Measurements from ENCODE around the gene ABCA13. TPM values are rescaled to one million over a fixed set of nuclear protein-coding genes. Genes with fewer than 3 reads are reported as not detected.
A peak's percentile ranks its signal among the peaks of the same experiment; 100 is the strongest.
"Not testable (repeated sequence)": the region's sequence is repeated elsewhere in the genome, so short reads cannot be mapped to it uniquely, and the experiment has no call there.

The ABCA13 gene
- total RNA-seq, 1 donor from 2014 or later: not detected

- DNase-seq (ENCODE audit: low read depth, low spot score): no peak
Measured at GRCh38 chr7:48176356-48176893, 5.2 kb downstream of the ABCA13 start.

DNA sequence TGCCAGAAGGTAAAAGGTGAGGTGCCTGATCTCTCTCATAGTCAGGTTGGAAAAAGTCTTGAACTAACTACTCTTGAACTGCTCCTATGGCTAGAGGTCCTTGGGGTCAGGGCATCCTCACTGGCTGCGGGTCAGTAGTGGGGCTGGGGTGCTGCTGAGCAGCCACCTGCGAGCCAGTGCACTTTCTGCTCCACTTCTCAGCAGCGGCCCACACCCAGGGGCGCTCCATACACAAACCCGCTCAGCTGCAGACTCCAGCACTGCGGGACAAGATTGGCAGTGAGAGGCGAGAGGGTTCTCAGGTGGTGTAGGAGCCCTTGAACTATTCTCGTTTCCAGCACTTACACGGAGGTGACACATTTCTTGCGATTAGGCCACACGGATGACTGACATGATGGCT lies 6.0 kb downstream of the ABCA13 start:
- DNase-seq (ENCODE audit: low read depth, low spot score): no peak

GRCh38 chr7:48179496-48180030 lies 8.3 kb downstream of the ABCA13 start:
- no peak for DNase-seq (ENCODE audit: low read depth, low spot score)

DNA sequence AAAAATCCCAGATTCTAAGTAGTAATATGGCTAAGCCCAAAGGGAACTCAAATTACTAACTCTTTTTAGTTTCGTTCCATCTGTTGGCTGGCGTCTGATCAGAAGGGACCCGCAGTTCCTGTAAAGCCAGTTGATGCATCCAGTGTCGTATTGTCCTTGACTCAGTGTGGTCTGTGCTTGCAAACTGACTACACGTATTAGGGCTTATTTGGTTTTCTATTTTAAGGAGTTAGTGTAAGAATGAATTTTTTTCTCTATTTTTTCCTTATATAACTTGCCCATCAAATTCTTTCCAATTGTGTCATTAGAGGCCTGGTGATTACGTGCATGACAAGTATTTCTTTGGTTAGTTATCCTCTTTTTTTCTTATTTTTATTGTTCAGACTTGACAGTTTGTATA lies 9.7 kb downstream of the ABCA13 start:
- DNase-seq (ENCODE audit: low read depth, low spot score): no peak

DNA sequence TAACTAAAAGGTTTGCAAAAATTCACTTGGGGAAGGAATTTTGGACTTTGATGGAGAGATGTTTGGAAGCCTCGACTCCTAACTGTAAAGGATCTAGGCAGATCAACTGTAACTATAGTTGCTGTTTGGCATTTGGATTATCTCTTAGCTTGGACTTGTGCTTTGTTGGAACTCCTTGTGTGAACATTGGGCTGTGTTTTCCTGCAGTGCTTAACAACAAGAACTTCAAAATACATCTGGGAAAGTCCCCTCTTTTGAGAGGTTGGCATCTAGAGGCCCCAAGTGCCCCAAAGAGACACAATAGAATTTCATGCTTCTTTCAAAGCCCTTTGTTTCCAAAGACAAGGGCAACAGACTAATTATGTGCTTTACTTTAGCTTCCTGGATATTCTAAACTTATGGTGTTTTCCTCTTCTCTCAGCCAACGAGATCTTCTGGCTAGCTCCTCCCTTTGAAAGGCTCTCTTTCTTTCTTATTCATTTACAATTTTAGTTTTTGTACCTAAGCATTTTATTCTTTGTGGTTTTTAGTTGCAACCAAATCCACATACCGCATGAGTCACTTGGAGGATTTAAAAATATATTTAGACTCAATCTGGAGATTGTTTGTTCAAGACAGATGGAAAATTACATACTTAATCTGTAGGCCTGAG lies 11.6 kb downstream of the ABCA13 start:
- DNase-seq (ENCODE audit: low read depth, low spot score): no peak

DNA sequence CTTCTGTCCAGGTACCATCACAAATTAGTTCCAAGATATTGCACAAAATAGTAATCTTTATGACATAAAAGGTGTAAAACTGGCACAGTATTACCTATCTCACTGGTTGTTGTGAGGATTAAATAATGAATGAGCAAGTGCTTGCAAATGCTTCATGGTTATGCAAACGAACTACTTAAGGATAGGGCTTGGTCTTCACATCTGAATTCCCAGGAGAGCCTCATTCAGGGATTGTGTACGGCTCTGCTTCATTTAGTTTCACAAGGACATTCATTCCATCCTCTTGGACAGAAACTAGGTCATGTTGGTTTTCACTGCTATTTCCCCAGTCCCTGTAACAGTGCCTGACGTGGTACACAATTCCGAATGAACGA lies 12.1 kb downstream of the ABCA13 start:
- no peak for DNase-seq (ENCODE audit: low read depth, low spot score)

DNA sequence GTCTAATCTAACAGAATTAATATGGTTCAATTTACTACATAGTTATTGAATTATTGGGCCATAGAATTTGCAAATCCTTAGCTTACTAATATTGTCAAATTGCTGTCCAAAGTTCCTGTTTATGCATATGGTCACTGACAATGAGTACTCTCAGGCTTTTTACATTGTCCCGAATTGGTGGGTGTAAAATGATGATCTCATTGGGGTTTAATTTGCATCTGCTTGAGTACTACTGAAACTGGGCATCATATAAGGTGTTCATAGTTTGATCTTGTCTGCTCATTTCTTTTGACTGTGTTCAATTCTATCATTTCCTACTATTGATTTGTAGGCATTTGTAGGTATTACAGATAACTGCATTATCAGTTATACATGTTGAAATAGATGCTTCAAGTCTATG lies 12.7 kb downstream of the ABCA13 start:
- DNase-seq (ENCODE audit: low read depth, low spot score): no peak

DNA sequence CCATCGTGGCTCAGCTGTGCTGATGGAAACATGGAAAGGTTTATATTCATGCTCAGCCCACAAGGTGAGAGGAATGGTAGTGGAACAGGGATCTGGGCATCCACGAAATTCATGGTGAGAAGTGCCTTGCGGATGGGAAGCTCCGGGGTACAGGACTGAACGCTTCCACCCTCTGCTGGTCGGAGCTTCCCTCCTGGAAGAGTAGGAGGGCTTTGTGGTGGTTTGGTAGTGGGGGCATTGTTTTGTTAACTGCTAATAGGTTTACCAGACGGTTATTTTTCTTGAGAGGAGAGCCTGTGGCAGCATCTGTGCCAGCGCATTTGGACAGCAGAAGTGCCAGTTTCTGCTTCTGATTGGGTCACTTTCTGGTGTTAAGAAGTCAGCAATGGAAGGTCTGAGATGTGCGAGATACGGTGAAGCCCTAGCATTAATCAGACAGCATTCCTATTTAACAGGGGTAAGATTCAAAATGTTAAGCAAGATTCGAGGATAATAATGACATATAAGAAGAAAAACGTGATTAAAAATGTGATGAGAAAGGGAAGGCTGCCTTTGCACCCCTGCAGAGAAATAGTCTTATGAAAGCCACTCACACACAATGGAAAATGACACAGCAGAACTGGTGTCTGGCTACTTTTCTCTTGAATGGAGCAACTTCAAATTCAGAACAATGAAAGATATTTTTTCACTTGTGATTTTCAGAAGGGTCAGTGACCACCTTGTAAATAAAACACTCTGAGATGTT lies 17.7 kb downstream of the ABCA13 start:
- DNase-seq (ENCODE audit: low read depth, low spot score): no peak

- no peak for DNase-seq (ENCODE audit: low read depth, low spot score)
Measured at GRCh38 chr7:48192996-48193395, 21.7 kb downstream of the ABCA13 start.

GRCh38 chr7:48193421-48193820 lies 22.2 kb downstream of the ABCA13 start:
- DNase-seq (ENCODE audit: low read depth, low spot score): no peak

- not testable (repeated sequence) for DNase-seq (ENCODE audit: low read depth, low spot score)
Measured at GRCh38 chr7:48200946-48201589, 29.8 kb downstream of the ABCA13 start.

DNA sequence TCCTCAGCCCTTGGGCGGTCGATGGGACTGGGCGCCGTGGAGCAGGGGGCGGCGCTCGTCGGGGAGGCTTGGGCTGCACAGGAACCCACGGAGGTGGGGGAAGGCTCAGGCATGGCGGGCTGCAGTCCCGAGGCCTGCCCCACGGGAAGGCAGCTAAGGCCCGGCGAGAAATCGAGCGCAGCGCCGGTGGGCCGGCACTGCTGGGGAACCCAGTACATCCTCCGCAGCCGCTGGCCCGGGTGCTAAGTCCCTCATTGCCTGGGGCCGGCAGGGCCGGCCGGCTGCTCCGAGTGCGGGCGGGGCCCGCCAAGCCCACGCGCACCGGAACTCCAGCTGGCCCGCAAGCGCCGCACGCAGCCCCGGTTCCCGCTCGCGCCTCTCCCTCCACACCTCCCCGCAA lies 31.7 kb downstream of the ABCA13 start:
- not testable (repeated sequence) for DNase-seq (ENCODE audit: low read depth, low spot score)

DNA sequence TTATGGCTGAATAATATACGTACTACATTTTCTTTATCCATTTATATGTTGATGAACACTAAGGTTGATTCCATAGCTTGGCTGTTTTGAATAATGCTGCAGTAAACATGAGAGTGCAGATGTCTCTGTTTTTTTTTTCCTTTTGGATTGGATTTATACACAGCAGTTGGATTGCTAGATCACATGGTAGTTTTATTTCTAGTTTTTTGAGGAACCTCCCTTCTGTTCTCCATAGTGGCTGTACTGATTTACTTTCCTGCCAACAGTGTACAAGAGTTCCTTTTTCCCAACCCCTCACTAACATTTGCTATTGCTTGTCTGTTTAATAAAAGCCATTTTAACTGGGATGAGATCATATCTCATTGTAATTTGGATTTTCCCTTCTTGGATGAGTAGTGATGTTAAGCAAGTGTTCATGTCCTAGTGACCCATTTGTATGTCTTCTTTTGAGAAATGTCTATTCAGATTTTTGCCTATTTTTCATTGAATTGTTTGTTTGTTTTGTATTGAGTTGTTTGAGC lies 36.0 kb downstream of the ABCA13 start:
- no peak for DNase-seq (ENCODE audit: low read depth, low spot score)

DNA sequence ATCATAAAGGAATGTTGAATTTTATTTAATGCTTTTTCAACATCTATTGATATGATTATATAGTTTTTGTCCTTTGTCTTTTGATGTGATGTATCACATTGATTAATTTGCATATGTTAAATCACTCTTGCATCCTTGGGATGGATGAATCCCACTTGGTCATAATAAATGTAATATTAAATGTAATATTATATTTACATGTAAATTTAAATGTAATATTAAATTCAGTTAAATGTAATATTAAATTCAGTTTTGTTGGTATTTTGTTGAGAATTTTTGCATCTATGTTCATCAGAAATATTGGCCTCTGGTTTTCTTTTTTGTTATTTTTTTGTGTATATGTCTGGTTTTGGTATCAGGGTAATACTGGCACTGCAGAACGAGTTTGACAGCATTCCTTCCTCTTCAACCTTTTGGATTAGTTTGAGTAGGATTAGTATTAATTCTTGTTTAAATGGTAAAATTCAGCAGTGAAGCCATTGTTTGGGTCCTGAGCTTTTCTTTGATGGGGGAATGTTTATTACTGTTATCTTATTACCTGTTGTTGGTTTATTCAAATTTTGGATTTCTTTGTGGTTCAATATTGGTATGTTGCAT lies 37.8 kb downstream of the ABCA13 start:
- DNase-seq (ENCODE audit: low read depth, low spot score): no peak

- DNase-seq (ENCODE audit: low read depth, low spot score): no peak
Measured at GRCh38 chr7:48213226-48213625, 42.0 kb downstream of the ABCA13 start.

- no peak for DNase-seq (ENCODE audit: low read depth, low spot score)
Measured at GRCh38 chr7:48217266-48217665, 46.0 kb downstream of the ABCA13 start.

DNA sequence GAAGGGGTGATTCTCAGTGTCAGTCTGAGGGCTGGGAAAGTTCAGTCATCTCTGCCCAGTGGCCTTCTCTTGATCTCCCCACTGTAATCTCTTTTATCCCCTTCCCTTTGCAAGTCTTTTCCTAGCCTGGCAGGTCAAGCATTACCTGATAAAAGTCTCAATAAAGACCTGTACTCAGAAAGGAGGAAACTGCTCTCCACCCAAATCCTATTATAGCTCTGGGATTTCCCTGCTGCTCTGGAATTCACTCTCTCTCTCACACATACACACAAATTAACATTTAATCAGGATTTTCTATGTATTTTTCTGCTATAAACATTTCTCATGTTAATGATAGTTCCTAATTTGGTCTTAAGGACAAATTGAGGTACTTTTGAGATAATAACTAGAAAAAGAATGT lies 46.5 kb downstream of the ABCA13 start:
- no peak for DNase-seq (ENCODE audit: low read depth, low spot score)

GRCh38 chr7:48224042-48224441 lies 52.8 kb downstream of the ABCA13 start:
- DNase-seq (ENCODE audit: low read depth, low spot score): no peak

GRCh38 chr7:48225101-48225500 lies 53.8 kb downstream of the ABCA13 start:
- no peak for DNase-seq (ENCODE audit: low read depth, low spot score)

DNA sequence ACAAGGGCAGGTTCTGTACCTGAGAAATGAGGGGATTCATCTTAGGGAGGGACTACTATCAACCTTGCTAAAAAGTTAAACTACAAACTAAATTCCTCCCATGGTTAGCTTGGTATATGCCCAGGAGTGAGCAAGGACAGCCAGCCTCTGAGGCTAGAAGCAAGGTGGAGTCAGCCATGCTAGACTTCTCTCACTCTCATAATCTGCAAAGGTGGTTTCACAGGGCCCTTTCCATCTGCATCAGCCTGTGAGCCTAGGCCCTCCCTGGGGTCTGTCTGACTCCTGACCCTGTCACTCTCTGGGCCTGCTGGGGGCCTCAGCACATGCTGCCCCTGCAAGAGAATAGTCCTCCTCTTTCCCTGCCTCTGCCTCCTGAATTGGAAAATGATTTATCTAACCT lies 66.1 kb downstream of the ABCA13 start:
- DNase-seq (ENCODE audit: low read depth, low spot score): no peak

- DNase-seq (ENCODE audit: low read depth, low spot score): no peak
Measured at GRCh38 chr7:48242846-48243245, 71.6 kb downstream of the ABCA13 start.

DNA sequence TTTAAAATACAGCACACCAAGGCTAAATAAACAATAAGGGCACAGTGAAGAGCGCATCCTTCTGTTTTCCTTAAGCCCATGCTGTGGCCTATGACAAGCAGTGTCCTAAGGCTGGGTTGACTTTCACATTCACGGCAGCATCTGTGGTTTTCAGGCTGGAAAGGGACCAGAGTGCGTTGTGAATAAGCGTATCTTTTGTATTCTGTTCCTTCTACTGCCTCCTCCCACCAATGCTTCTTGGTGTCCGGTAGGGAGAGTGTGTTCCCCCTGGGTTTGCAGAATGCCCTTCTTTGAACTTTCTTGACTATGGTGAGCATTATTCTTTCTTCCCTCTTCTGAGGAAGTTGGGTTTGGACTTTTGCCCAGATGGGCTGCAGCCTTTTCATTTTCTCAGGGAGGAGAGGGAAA lies 73.6 kb downstream of the ABCA13 start:
- DNase-seq (ENCODE audit: low read depth, low spot score): peak; percentile 39
